ENCODE measurements around the gene SYT7.

GRCh38 chr11:61526229-61526628 lies 54.6 kb downstream of the SYT7 start:
- TF ChIP-seq CTCF (IDR thresholded peaks at IDR 0.05; ENCODE audit: borderline replicate concordance, extremely low read depth, low read length, poor library complexity, severe bottlenecking) (no peak), EZH2 (IDR thresholded peaks at IDR 0.05; ENCODE audit: borderline replicate concordance, low read depth, low read length, severe bottlenecking) (no peak)

Data from DND-41 (cell line).